ENCODE data around the gene ZPLD1. TPM values are rescaled to one million over a fixed set of nuclear protein-coding genes. Genes with fewer than 3 reads are reported as not detected.

ZPLD1 gene
- total RNA-seq, 2 donors from 2014 or later, result not detected

DNA sequence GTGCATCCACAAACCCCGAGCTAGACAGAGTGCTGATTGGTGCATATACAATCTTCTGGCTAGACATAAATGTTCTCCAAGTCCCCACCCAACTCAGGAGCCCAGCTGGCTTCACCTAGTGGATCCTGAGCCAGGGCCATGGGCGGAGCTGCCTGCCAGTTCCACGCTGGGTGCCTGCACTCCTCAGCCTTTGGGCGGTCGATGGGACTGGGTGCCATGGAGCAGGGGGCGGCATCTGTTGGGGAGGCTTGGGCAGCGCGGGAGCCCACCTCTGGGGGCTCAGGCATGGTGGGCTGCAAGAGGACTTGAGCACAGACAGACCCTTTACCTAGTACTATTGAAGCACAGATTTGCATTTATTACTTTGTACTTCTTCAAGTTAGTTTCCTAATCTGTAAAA is 57.5 kb downstream of the ZPLD1 start:
- no peaks in the 10 kb centered on the region for H3K36me3 Mint-ChIP-seq
- no peak for DNase-seq (ENCODE audit: low spot score in 2 of 2)
- no peaks in the 10 kb centered on the region for H3K9me3 Mint-ChIP-seq
- no peak overlapping the region for H3K27ac Mint-ChIP-seq
- ATAC-seq, result no peak

DNA sequence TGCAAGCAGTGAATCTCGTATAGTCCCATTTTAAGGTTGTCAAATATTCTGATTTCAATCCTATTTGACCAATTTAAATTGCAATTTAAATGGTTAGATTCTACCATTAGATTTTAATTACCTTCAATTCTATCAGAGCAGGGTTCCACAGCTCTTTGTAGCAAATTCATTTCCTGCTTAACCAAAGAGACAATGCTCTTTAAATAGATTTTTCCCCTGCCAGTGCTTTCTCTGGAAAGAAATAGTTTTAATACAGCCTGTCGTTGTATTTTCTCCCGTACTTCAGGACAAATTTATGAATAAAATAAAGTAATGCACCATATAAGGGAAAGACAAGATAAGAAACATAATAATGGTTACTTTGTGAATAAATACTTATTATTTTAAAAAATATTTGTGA is 62.8 kb downstream of the ZPLD1 start:
- H3K27ac Mint-ChIP-seq, result no peak overlapping the region
- no peak for DNase-seq (ENCODE audit: low spot score in 2 of 2)
- no peaks in the 10 kb centered on the region for H3K36me3 Mint-ChIP-seq
- no peaks in the 10 kb centered on the region for H3K9me3 Mint-ChIP-seq
- ATAC-seq, result no peak

DNA sequence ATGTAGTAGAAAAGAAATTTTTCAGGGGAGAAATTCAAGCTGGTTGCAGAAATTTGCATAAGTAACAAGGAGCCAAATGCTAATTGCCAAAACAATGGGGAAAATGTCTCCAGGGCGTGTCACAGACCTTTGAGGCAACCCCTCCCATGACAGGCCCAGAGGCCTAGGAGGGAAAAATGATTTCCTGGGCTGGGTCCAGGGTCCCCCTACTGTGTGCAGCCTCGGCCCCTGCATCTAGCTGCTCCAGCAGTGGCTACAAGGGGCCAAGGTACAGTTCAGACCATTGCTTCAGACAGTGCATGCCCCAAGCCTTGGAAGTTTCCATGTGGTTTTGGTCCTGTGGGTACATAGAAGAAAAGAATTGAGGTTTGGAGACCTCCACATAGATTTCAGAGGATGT is 70.7 kb downstream of the ZPLD1 start:
- H3K9me3 Mint-ChIP-seq, result peaks cover 0 to 3% of the 10 kb centered on the region in 2 donors
- DNase-seq (ENCODE audit: low spot score in 2 of 2) (no peak), ATAC-seq (no peak)
- H3K36me3 Mint-ChIP-seq, result no peaks in the 10 kb centered on the region
- H3K27ac Mint-ChIP-seq, result no peak overlapping the region

DNA sequence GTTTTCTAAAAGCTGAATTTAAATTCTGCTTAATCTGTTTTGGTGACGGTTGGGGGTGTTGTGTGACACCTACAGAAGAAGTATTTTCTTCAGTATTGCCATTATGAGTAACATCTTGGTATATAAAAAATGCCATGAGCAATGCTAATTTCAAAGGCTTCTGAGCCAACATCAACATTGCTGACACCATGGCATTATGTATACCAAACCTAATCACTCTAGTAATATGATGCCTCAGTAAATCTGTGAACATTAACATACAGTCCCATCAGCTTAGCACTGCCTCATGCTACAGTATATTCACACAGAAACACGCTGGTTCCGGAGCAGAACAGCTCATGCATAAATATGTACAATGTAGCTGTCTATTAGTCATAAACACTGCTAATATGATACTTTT is 75.8 kb downstream of the ZPLD1 start:
- ATAC-seq (no peak), DNase-seq (ENCODE audit: low spot score in 2 of 2) (no peak)
- Mint-ChIP-seq H3K9me3 (no peaks in the 10 kb centered on the region), H3K36me3 (no peaks in the 10 kb centered on the region), H3K27ac (no peak overlapping the region)

DNA sequence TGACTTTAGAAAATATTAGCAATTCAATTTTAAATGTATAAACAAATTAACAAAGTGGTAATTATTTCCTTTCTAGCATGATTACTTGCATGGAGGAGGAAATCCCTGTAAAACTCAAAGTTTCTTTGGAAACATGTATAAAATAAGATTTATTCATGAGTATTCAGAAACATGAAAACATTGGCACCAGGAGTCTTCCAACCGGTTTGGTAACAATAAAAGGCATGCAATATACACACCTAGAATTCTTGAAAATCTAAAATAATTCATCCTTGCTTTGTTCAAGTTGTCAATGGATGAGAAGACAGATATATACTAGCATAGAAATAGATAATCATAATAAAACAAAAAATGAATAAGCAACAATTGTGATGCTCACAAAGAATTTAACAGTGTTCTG is 76.4 kb downstream of the ZPLD1 start:
- ATAC-seq (no peak), DNase-seq (ENCODE audit: low spot score in 2 of 2) (no peak)
- Mint-ChIP-seq H3K27ac (no peak overlapping the region), H3K9me3 (no peaks in the 10 kb centered on the region), H3K36me3 (no peaks in the 10 kb centered on the region)

DNA sequence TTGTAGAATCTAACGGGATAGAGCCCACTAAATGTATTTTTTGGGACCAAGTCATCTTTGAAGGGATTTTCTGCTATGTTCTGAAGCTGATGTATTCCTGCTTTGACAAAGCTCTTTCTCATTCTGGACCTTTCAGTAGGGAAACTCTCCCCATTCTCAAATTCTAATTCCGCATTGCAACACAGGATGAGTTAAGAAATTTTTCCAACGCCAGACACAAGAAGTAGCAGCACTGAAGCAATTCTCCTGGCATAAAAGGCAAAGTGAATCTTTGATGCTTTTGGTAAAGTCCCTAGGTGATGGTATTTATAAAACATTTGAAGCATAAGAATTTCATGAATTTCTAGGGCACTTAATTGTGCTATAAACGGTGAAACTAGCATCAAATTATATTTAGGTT is 76.8 kb downstream of the ZPLD1 start:
- Mint-ChIP-seq H3K36me3 (no peaks in the 10 kb centered on the region), H3K9me3 (no peaks in the 10 kb centered on the region), H3K27ac (no peak overlapping the region)
- ATAC-seq, result no peak
- no peak for DNase-seq (ENCODE audit: low spot score in 2 of 2)

DNA sequence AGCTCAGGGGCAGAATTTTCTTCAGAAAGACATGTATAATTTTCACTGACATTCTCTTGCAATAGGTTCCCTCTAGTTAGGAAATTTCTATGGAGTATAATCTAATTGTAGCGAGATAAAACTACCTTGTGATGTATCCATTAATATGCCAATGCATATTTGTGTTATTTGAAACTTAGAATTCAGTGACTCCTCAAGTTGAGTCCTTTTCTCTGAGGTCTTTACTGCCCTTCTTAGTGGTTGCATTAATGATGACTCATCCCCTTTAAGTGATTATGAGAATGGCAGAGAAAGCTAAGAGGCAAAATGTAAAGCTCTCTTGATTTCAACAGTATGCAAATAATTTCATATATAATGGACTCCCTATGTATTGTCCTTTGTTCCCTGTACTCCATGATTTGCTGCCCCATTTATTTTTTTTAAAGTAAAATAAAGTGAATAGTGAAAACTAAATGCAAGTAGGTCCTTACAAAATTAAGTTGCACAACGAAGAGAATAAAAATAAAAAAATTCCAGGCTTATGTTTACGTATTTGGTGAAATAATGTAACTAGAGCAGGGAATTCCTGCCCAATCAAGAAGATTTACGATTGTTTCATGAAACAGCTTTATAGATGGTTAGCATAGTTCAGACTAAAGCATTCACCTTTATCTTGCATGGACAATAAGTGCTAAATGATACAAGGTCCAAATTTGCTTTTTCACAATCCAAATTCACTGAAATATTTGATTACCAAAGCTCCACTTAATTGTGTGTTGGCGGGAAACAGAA is 78.1 kb downstream of the ZPLD1 start:
- ATAC-seq (no peak), DNase-seq (ENCODE audit: low spot score in 2 of 2) (no peak)
- Mint-ChIP-seq H3K36me3 (no peaks in the 10 kb centered on the region), H3K9me3 (no peaks in the 10 kb centered on the region), H3K27ac (no peak overlapping the region)

DNA sequence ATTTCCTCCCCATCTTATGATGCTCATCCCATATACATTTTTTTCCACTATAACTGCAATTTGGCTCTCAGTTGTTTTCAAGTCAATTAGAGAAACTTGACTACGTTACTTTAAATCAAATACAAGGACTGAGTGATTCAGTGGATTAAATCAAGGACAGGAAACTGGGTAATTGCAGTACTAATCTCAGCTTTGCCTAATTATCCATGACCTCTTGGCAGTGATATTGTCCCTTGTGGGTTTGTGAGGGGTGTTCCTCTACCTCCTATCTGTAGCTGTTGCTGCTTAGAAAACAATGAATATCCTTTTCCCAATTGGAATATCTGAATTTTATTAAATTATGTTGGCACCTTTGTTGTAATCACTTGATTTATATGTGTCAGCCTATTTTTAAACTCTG is 79.4 kb downstream of the ZPLD1 start:
- DNase-seq (ENCODE audit: low spot score in 2 of 2) (no peak), ATAC-seq (no peak)
- Mint-ChIP-seq H3K36me3 (no peaks in the 10 kb centered on the region), H3K9me3 (no peaks in the 10 kb centered on the region), H3K27ac (no peak overlapping the region)

DNA sequence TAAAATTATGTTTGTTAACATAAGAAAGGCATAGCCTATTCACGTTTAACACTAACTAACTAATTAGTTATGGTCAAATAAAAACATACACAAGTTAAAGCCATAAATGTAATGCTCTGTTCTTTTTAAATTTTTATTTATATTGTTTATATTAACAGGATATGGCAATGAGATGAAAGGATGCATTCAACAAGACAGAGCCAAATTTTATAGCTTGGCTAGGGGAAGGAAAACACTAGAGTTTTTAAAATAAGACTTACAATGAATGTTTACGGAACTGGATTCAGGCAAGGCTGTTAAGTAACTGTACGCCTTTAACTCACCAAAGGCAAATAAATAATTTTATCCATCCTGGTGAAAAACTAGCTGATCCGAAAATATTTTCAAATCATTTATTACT is 86.4 kb downstream of the ZPLD1 start:
- no peaks in the 10 kb centered on the region for H3K36me3 Mint-ChIP-seq
- no peak overlapping the region for H3K27ac Mint-ChIP-seq
- ATAC-seq (no peak), DNase-seq (ENCODE audit: low spot score in 2 of 2) (no peak)
- no peaks in the 10 kb centered on the region for H3K9me3 Mint-ChIP-seq

DNA sequence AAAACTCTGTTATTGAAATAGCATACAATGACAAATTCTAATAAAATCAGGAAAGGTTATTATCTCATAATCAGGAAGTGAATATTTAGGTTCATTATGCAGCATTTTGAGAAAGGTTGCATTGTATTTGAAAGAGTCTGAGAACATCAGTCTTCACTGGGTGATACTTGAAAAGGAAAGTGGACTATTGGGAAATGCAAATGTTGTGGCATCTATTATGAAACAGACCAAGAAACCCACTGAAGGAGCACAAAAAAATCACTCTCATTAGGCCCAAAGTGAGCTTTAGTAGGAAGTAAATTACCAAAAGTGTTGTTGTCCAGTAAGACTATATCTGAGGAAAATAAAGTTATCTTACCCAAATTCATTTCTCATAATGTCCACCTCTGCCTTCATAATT is 90.8 kb downstream of the ZPLD1 start:
- Mint-ChIP-seq H3K27ac (no peak overlapping the region), H3K9me3 (no peaks in the 10 kb centered on the region), H3K36me3 (no peaks in the 10 kb centered on the region)
- DNase-seq (ENCODE audit: low spot score in 2 of 2), result no peak
- ATAC-seq, result no peak

DNA sequence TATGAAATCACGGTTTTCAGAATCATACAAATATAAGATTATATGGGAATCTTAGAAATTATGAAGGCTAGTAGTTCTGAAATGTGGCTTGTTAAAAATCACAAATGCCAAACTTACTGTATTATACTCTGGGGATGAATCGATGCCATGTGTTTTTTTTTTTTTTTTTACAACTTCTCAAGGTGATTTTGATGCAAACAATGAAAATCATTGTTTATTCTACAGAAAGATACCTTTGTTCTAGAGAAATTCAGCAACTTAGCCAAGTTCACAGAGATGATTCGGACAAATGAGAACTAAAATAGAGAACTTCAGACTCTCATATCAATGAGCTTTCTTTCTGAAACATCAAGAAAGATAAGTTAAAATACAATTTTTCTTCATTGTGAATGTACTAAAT is 92.0 kb downstream of the ZPLD1 start:
- ATAC-seq (no peak), DNase-seq (ENCODE audit: low spot score in 2 of 2) (no peak)
- H3K36me3 Mint-ChIP-seq, result no peaks in the 10 kb centered on the region
- H3K27ac Mint-ChIP-seq, result no peak overlapping the region
- H3K9me3 Mint-ChIP-seq, result no peaks in the 10 kb centered on the region

DNA sequence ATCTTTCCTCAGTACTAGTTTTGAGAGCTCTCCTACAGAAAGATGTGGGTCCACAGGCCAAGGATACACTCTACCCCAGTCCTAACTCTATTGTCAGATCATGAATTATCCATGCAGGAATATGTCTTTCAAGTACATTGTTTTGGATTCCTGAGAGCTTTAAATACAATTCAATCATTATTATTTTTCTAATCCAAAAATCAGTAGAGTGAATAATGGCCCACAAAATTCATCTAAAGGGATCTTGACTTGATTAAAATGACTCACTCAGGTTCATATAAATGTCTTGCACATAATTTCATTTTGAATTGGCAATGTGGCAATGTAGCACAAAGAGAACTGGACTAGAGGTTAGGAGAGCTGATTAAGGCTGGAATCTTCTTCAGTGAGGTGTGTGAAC is 93.9 kb downstream of the ZPLD1 start:
- Mint-ChIP-seq H3K27ac (no peak overlapping the region), H3K9me3 (no peaks in the 10 kb centered on the region), H3K36me3 (no peaks in the 10 kb centered on the region)
- DNase-seq (ENCODE audit: low spot score in 2 of 2), result no peak
- ATAC-seq, result no peak

Measured in activated naive CD4-positive, alpha-beta T cell treated with anti-CD3 and anti-CD28 coated beads, Interleukin-2, amount 50 U/mL, for 72 hours (primary cell).